Stomach (tissue), 4 donors: ENCODE results near the gene IQCE.

Experiments used
- POLR2A ChIP-seq, 4 donors: fragments of 450-650 bp; IDR thresholded peaks; one replicate each; pipeline ENCODE4 v1.6.1; 2016; ENCODE audit warnings: antibody characterized with exemption in 4 of 4, control low read depth in 2 of 4, mild to moderate bottlenecking in 1 of 4, moderate library complexity in 1 of 4
- POLR2AphosphoS5 ChIP-seq, 3 donors: sonication (generic); formaldehyde crosslinking; IDR thresholded peaks; one replicate each; pipeline ENCODE4 v1.6.1; 2016; ENCODE audit warnings: antibody characterized with exemption in 3 of 3
- TF ChIP-seq, protein P1 (sequence below), 7 experiments: fragments of 450-650 bp in 4 of 7; fragments of 200-600 bp in 3 of 7; sonication (generic) in 3 of 7; IDR thresholded peaks; one replicate each; pipeline ENCODE4 v1.5.1; 2016 to 2019; ENCODE audit warnings: antibody characterized with exemption in 7 of 7, control low read depth in 2 of 7, mild to moderate bottlenecking in 1 of 7

DNA sequence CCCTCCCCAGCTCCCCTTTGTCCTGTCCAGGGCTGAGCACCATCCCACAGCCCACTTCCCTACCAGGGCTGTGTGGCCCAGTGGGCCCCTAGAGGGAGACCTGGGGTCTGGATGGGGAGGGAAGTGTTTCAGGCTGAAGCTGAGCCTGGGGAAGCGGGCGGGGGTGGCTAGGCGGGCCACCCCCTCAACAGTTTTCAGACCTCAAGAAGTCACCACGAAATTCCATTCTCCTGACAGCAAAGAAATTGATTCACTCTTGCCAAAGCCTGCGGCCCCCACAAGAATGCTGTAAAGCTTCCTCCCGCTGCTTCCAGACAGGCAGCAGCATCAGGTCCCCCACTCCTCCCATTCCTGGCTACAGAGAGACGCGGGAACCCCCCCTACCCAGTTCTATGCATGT, 41.8 kb upstream of the IQCE start:
- TF ChIP-seq, protein P1, sequence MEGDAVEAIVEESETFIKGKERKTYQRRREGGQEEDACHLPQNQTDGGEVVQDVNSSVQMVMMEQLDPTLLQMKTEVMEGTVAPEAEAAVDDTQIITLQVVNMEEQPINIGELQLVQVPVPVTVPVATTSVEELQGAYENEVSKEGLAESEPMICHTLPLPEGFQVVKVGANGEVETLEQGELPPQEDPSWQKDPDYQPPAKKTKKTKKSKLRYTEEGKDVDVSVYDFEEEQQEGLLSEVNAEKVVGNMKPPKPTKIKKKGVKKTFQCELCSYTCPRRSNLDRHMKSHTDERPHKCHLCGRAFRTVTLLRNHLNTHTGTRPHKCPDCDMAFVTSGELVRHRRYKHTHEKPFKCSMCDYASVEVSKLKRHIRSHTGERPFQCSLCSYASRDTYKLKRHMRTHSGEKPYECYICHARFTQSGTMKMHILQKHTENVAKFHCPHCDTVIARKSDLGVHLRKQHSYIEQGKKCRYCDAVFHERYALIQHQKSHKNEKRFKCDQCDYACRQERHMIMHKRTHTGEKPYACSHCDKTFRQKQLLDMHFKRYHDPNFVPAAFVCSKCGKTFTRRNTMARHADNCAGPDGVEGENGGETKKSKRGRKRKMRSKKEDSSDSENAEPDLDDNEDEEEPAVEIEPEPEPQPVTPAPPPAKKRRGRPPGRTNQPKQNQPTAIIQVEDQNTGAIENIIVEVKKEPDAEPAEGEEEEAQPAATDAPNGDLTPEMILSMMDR (IDR thresholded peaks at IDR 0.05) = no peak
- TF ChIP-seq POLR2AphosphoS5 (IDR thresholded peaks at IDR 0.05) (no peak), POLR2A (IDR thresholded peaks at IDR 0.05) (no peak)
